ENCODE data around the gene FADS3.

Gene FADS3

DNA sequence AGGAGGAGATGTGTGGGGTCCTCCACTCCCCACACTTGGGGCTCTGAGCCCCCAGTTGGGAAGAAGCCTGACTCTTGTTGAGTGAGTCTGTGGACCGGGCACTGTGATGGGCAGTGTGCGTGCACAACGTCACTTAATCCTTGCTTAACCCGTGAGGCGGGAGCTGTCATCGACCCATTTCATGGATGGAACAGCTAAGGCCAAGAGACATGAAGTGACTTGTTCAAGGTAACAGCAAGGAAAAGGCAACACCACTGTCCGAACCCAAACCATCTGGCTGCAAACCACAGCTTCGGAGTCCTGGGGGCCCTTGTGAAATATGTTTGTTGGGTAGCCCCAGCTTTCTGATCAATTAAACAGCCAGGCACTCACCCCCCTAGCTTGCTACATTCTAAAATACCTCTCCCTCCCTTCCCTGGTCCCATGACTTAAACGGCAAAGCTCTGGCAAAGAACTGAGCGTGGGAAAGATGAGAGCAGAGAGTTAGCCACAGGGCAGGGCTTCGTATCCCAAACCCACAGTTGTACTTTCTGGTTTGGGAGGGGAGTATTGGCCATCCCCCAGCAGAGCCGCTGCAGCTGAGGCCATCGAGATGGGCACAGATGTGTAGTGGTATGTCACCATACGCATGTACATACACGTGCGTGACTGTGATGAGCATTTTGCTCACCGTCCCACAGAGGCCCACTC is 37.0 kb downstream of the FADS3 start:
- TF ChIP-seq Cebpa-rat (IDR thresholded peaks at IDR 0.05): no peak
- H3K9ac ChIP-seq: no peak overlapping the region
- no peaks in the 10 kb centered on the region for H3K27me3 ChIP-seq
- no peak overlapping the region for H3K4me3 ChIP-seq
- H3K9me3 ChIP-seq: no peaks in the 10 kb centered on the region
- H3K36me3 ChIP-seq: peaks cover 98% of the 10 kb centered on the region
- H3K4me2 ChIP-seq: no peak overlapping the region
- H3K27ac ChIP-seq: peak overlapping the region; percentile 9; the same call in 1 of the 2 replicates
- peaks cover 21% of the 10 kb centered on the region; the same call in 1 of the 2 replicates for H3K4me1 ChIP-seq
- H4K20me1 ChIP-seq: peaks cover 76% of the 10 kb centered on the region

DNA sequence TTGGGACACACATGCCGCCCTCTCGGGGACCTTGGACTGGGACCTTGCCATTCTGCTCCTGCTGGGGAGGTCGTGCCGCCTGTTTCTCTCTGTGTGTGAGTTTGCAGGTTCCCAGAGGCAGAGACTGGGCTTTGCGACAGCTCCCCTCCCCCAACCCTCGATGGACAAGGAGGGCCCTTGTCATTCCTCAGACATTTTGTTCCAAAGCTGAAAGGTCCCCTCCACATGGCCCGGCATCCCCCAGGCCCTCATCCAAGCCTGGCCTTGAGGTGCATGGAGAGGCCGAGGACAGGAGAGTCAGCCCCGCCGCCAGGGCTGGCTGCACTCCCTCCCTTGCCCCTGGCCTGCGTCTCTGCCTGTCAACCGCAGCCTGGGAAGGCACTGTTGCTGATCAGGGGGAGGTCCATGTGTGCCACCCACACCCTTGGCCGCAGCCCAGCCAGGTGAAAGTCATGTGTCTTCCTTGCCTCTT is 37.6 kb downstream of the FADS3 start:
- Histone ChIP-seq H3K4me1 (peaks cover 21% of the 10 kb centered on the region; the same call in 1 of the 2 replicates), H3K4me2 (no peak overlapping the region), H3K36me3 (peaks cover 98% of the 10 kb centered on the region), H3K9me3 (no peaks in the 10 kb centered on the region), H3K27ac (peak overlapping the region; percentile 49; the same call in 1 of the 2 replicates), H3K27me3 (no peaks in the 10 kb centered on the region), H3K9ac (no peak overlapping the region), H3K4me3 (no peak overlapping the region), H4K20me1 (peaks cover 81% of the 10 kb centered on the region)
- no peak for TF ChIP-seq Cebpa-rat (IDR thresholded peaks at IDR 0.05)

DNA sequence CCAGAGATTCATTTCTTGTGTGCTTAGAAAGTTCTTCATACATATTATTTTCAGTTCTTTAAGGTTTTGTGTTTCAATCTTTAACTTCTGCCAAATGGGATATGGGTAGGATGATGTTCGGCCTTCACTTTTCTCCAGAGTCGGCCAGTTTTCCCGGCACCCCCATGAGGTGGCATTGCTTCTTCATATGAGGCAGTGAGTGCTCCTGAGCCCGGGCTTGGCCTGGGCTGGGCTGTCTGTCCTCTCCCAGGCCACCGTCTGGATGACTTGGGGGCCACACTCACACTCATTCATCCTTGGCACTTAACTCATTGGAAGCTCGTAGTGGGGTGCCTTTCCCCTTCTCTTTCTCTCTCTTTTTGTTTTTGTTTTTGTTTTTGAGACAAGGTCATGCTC is 39.4 kb downstream of the FADS3 start:
- H3K36me3 ChIP-seq: peaks cover 98% of the 10 kb centered on the region
- no peak overlapping the region for H3K9ac ChIP-seq
- no peaks in the 10 kb centered on the region for H3K27me3 ChIP-seq
- no peaks in the 10 kb centered on the region for H3K9me3 ChIP-seq
- peaks cover 77% of the 10 kb centered on the region for H4K20me1 ChIP-seq
- H3K4me2 ChIP-seq: no peak overlapping the region
- H3K27ac ChIP-seq: no peak overlapping the region
- TF ChIP-seq Cebpa-rat (IDR thresholded peaks at IDR 0.05): no peak
- H3K4me3 ChIP-seq: no peak overlapping the region
- H3K4me1 ChIP-seq: peaks cover 21% of the 10 kb centered on the region; the same call in 1 of the 2 replicates

DNA sequence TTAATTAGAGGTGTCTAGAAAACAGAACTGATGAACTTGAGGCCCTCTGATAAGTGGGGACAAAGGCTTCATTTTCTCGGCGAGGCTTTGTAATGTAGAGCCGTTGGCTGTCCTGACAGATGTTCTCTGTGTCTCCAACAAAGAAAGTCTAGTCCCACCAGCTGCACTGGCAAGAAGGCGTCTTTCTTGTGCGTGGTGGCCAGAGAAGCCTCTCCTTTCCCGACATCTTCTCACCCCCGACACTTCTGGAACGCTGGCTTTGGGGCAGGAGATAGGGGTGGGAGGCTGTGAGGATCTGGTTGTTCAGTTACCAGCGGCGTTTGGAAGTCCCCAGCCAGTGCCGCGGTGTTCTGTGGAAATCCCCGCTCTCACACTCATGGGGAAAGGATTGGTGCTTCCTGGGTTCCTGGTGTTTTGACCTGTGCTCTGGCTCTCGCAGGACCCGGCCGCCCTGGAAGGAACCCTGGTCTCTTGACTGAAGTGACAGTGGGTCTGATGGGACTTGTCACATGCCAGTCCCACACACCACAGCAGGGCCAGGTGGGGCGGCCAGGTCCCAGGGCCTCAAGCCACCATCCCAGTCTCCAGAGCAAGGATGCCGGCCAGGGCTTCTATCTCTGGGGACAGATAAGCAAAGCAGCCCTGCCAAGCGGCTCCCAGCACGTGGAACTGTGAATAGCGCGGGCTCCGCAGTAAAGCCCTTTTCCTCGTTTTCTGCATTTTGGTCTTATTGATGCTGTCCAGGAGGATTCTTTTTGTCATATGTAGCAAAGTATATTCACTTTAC is 40.0 kb downstream of the FADS3 start:
- Histone ChIP-seq H3K27me3 (no peaks in the 10 kb centered on the region), H3K9me3 (no peaks in the 10 kb centered on the region), H3K4me3 (no peak overlapping the region), H3K36me3 (peaks cover 98% of the 10 kb centered on the region), H3K4me2 (no peak overlapping the region), H3K27ac (no peak overlapping the region; the same call in 1 of the 2 replicates), H3K4me1 (peaks cover 21% of the 10 kb centered on the region; the same call in 1 of the 2 replicates), H4K20me1 (peaks cover 71% of the 10 kb centered on the region), H3K9ac (no peak overlapping the region)
- TF ChIP-seq Cebpa-rat (IDR thresholded peaks at IDR 0.05): no peak

DNA sequence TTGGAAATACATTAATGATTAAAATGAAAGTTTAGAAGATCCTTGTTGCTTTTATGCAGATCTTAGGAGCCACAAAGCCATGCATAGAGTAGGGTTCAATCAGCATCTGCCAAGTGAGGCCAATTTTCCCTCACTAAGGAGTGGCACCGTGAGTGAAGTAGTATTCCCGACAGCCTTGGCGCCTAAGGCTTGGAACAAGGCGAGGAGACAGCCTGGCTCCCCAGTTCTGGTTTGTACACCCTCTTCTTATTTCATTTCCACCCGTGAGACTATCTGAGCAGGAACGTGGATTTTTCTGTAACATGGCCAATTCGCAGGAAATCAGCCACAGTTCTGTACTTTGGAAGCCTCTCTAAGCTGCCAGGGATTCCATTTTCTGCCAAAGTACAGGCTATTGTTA is 40.7 kb downstream of the FADS3 start:
- peaks cover 66% of the 10 kb centered on the region for H4K20me1 ChIP-seq
- peaks cover 21% of the 10 kb centered on the region; the same call in 1 of the 2 replicates for H3K4me1 ChIP-seq
- peaks cover 98% of the 10 kb centered on the region for H3K36me3 ChIP-seq
- H3K27me3 ChIP-seq: no peaks in the 10 kb centered on the region
- H3K4me2 ChIP-seq: no peak overlapping the region
- no peak overlapping the region for H3K27ac ChIP-seq
- H3K9me3 ChIP-seq: no peaks in the 10 kb centered on the region
- no peak for TF ChIP-seq Cebpa-rat (IDR thresholded peaks at IDR 0.05)
- no peak overlapping the region for H3K9ac ChIP-seq
- no peak overlapping the region for H3K4me3 ChIP-seq

DNA sequence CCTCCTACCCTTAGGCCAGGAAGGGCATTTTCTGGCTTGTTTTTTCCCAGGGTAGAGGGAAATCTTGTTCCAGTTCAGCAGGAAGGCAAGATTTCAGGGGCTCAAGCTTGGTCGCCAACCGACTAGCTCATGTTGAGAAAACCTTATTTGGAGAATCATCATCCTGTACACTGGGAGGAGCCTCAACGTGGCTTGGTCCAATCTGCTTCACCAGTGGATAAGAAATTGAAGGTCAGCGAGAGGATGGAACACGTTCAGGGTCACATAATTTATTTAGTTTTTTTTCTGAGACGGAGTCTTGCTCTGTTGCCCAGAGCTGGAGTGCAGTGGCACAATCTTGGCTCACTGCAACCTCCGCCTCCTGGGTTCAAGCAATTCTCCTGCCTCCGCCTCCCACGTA is 42.7 kb downstream of the FADS3 start:
- H3K27ac ChIP-seq: no peak overlapping the region
- peaks cover 51% of the 10 kb centered on the region for H4K20me1 ChIP-seq
- no peak overlapping the region for H3K9ac ChIP-seq
- peaks cover 98% of the 10 kb centered on the region for H3K36me3 ChIP-seq
- no peak for TF ChIP-seq Cebpa-rat (IDR thresholded peaks at IDR 0.05)
- H3K4me1 ChIP-seq: peaks cover 21% of the 10 kb centered on the region; the same call in 1 of the 2 replicates
- H3K4me2 ChIP-seq: no peak overlapping the region
- no peaks in the 10 kb centered on the region for H3K27me3 ChIP-seq
- no peaks in the 10 kb centered on the region for H3K9me3 ChIP-seq
- no peak overlapping the region for H3K4me3 ChIP-seq

DNA sequence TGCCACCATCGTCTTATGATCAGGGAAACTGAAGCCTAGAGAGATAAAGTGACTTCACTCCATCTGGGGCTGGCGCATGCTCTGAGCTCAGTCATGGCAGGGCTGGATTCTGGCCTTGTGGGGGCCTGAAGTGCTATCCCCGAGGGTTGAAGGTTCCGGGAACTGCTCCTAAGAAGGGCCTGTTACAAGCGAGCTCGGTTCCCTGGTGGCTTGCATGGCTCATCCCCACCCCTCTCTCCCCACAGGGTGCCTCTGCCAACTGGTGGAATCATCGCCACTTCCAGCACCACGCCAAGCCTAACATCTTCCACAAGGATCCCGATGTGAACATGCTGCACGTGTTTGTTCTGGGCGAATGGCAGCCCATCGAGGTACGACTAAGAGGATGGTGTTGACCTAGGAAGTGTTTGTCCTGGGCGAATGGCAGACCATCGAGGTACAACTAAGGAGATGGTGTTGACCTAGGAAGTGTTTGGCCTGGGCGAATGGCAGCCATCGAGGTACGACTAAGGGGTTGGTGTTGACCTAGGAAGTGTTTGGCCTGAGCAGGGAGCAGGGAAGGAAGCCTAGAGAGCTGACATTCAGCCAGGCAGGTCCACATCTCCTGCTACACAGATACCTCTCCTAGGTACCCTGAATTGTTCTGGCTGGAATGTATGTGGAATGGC is 43.3 kb downstream of the FADS3 start:
- Histone ChIP-seq H3K9ac (no peak overlapping the region), H3K36me3 (peaks cover 100% of the 10 kb centered on the region), H3K27me3 (no peaks in the 10 kb centered on the region), H3K4me3 (no peak overlapping the region), H3K4me1 (peaks cover 21% of the 10 kb centered on the region; the same call in 1 of the 2 replicates), H3K9me3 (no peaks in the 10 kb centered on the region), H4K20me1 (peaks cover 48% of the 10 kb centered on the region), H3K27ac (no peak overlapping the region), H3K4me2 (no peak overlapping the region)
- no peak for TF ChIP-seq Cebpa-rat (IDR thresholded peaks at IDR 0.05)

DNA sequence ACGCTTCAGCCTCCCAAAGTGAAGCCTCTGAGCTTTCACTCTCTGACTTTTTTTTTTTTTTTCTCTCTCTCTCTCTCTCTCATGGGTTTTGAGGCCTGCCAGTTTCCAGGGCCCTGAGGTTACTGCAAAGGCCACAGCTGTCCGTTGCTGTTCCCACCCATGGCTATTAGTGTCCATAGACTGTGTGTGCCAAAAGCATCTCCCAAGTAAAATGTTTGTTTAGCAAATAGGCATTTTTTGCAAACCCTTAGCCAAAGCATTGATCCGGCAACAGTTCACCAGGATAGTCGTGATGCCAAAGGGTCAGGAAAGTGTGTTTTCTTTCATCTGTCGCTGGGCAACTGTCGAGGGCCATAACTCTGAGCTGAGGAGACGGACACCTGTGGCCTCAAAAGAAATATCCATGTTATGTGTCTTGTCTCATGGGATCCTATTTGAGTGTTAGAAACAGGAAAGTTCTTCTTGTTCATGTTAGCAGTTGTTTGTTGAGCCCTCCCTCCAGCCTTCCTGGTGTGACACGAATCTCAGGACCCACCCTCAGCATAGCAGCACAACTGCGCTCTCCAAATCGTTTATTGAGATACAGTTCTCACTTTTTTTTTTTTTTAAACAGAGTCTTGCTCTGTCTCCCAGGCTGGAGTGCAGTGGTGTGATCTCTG is 44.9 kb downstream of the FADS3 start:
- H3K9me3 ChIP-seq: no peaks in the 10 kb centered on the region
- peaks cover 8% of the 10 kb centered on the region; the same call in 1 of the 2 replicates for H3K4me1 ChIP-seq
- no peak for TF ChIP-seq Cebpa-rat (IDR thresholded peaks at IDR 0.05)
- no peak overlapping the region for H3K4me2 ChIP-seq
- H4K20me1 ChIP-seq: peaks cover 46% of the 10 kb centered on the region
- no peak overlapping the region for H3K4me3 ChIP-seq
- peaks cover 100% of the 10 kb centered on the region for H3K36me3 ChIP-seq
- no peaks in the 10 kb centered on the region for H3K27me3 ChIP-seq
- 0 out of 2 replicates have a peak overlapping the region, but pooled peaks have one; percentile 29 for H3K9ac ChIP-seq
- no peak overlapping the region for H3K27ac ChIP-seq

DNA sequence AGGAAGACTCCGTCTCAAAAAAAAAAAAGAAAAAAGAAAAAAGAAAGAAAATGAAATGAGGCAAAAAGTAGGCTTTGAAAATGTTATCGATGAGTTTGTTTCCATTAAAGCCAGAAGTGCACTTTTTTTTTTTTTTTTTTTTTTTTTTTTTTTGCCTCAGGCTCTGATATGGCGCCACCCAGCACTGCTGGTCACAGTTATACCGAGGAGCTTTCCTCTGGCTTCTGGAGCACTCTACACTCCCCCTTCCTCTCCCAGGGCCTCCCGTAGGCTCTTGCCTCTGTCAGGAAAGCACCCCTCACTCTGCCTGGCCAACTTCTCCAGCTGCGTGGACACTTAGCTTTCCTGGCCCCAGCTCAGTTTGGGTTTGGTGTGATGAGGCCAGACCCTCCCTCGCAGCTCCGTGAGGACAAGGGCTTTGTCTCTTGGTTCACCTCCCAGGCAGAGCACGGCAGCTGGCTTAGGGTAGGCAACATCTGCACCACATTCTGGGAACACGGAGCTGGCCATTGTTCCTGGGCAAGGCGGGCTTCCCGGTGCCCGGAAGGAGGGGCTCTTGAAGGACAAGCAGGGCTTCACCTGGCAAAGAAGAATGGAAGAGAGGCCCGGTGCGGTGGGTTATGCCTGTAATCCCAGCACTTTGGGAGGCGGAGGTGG is 46.3 kb downstream of the FADS3 start:
- Histone ChIP-seq H4K20me1 (peaks cover 35% of the 10 kb centered on the region), H3K27me3 (no peaks in the 10 kb centered on the region), H3K27ac (no peak overlapping the region), H3K9me3 (no peaks in the 10 kb centered on the region), H3K4me1 (no peaks in the 10 kb centered on the region), H3K9ac (no peak overlapping the region), H3K36me3 (peaks cover 100% of the 10 kb centered on the region), H3K4me2 (no peak overlapping the region), H3K4me3 (no peak overlapping the region)
- TF ChIP-seq Cebpa-rat (IDR thresholded peaks at IDR 0.05): no peak

Data from BLaER1 (cell line).